Anterior cingulate cortex (tissue), 58 donors: ENCODE data around the gene DROSHA.

Experiments
- DNase-seq, 58 donors: peaks; one replicate each; lab custom pipeline; 2025; lab: John Stamatoyannopoulos, UW

The DROSHA gene

GRCh38 chr5:31359839-31360238 lies 172.1 kb downstream of the DROSHA start:
- DNase-seq: no peak

- DNase-seq: no peak
Observed at GRCh38 chr5:31357038-31357437, 174.9 kb downstream of the DROSHA start.

- no peak for DNase-seq
Observed at GRCh38 chr5:31355337-31355736, 176.6 kb downstream of the DROSHA start.
